Stimulated activated CD8-positive, alpha-beta memory T cell treated with anti-CD3 and anti-CD28 coated beads, Interleukin-2, amount 100 ng/mL, for 48 hours (primary cell): ENCODE measurements around the gene ELOVL5.

Source experiments
- DNase-seq, 2 donors: peaks; one replicate each; pipeline ENCODE4 v3.0.0-alpha.2; 2020; ENCODE audit warnings: low read depth in 2 of 2

The ELOVL5 gene

GRCh38 chr6:53273370-53273769, 75.4 kb downstream of the ELOVL5 start:
- DNase-seq: no peak

- DNase-seq: no peak
Measured at GRCh38 chr6:53269827-53270226, 78.9 kb downstream of the ELOVL5 start.

DNA sequence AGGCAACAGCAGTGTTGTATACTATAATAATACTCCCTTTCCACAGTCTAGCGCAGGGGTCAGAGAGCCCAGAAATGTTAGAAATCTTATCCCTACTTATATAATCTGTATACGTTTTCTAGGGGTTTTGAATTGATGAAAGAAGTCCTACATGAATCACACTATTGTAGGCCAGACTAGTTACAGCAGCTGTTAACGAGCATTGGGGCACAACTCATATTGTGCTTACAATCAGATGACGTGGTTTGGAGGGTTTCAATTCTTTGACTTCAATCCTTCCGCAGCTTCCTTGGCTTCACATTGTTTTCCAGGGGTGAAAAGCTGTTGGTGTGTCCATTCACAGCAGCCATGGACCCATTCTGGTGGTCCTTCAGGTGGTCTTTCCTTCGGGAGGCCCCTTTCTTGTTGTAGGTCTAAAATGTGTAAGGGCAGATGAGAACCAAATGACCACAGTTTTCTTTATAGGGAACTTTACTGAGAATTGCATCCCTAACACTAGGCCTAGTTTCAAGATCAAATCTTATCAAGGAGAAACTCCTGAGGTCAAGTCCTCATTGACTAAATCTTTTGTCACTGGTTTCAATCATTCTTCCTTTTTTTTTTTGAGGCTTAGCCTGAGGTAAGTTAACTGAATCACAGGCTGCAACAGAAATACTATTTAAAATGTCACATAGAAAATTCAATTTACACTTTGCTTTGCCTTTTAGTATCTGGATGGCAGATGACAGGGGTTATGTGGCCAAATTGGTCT, 79.7 kb downstream of the ELOVL5 start:
- DNase-seq: no peak

GRCh38 chr6:53266553-53267090, 82.1 kb downstream of the ELOVL5 start:
- no peak for DNase-seq

DNA sequence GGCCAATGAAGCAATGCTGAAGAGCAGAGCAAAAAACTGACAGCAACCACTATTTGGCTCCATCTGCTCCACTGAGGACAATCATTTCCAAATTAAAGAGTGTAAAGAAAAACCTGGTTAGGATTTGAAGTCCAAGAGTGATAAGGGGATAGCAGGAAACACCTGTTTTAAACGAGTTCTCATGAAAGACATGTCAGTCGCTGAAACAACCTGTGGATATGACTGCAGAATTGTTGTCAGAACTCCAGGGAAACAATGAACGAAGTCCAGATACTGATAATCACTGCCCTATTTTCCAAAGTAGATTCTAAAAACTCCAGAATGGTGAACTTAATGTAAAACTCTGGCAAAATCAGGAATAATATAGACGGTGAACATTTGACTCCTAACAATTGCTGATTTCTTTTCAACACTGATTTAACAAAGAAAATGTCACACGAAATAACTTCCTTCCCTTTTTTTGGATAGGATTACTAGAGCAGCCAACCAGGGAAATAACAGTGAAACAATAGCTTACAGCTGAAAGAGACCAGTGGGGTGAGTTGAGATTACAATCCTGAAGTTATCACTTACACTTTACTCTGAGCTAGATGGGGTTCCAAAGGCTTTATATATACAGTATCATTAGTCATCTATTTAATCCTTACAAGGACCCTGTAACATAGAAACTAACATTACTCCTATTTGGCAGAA, 83.7 kb downstream of the ELOVL5 start:
- DNase-seq: no peak

GRCh38 chr6:53264337-53264736, 84.4 kb downstream of the ELOVL5 start:
- no peak for DNase-seq

DNA sequence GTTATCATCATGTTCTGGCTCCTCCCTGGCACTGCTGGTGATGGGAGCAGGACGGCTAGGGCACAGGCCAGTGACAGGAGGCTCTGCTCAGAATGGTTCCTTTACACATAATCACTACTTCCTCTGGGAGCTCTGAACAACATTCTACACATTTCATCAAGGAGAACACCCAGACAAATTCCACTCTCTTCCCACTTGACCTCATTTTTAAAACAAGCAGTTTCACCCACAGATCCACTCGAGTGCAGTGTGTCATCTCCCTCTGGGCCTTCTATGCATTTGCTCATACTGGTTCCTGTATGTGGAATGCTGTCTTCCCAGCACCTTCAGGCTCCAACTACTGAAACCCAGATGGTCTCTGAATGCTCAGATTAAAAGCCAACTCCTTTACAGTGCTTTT, 84.8 kb downstream of the ELOVL5 start:
- DNase-seq: no peak

GRCh38 chr6:53259860-53260580, 88.7 kb downstream of the ELOVL5 start:
- DNase-seq: no peak

- DNase-seq: no peak
Measured at GRCh38 chr6:53258774-53259155, 90.0 kb downstream of the ELOVL5 start.

DNA sequence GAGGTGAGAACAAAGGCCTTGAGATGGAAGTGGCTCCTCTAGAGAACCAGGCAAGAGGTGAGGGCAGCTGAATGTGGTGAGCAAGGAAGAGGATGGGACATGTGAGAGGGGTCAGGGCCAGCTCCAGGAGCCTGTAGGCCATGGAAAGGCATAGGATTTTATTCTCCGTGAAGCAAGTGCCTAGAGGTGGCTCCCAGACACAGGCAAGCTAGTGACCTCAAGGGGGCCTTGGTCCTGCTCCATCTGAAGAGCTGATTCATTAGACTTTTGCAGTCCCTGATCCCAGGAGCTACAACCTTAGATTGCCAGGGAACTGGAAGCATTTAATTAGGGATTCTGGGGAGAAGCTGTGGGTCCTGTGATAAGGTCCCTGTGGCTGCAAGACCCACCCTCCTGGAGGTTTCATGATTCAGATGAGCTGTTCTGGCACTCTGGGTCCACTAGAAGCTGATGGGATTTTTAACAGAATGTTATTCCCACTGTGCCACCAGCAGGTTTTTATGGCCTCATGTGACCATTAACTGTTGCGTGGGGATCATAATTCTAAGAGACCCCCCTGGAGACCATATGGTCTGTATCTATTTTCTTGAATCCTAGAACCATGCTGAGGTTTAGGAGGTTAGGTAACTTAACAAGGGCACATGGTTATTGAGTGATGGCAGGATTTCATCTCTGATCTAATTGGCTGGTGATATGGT, 90.5 kb downstream of the ELOVL5 start:
- DNase-seq: no peak

GRCh38 chr6:53257533-53257932, 91.2 kb downstream of the ELOVL5 start:
- no peak for DNase-seq

GRCh38 chr6:53257001-53257400, 91.7 kb downstream of the ELOVL5 start:
- DNase-seq: no peak

DNA sequence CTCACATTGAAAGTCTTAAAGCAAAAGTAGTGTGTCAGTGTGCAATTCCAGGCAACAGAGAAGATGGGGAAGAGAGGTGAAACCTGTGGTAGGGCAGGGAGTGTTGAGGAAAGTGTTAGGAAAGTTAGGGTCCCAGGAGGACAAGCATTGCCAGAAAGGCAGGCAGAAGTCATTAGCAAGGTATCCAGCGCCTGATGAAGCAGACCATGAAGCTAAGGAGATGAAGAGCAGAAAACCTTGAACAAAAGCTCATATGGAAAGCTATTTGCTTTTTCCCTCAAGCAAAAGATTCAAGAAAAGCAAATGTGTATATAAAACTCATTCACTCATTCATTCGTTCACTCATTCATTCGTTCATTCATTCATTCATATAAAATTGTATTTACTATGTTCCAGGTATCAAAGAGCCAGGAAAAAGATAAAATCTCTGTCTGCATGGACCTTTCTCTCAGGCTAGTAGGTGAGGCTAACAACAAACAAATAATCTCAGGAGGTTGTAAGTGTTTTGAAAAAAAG, 96.5 kb downstream of the ELOVL5 start:
- DNase-seq: no peak

DNA sequence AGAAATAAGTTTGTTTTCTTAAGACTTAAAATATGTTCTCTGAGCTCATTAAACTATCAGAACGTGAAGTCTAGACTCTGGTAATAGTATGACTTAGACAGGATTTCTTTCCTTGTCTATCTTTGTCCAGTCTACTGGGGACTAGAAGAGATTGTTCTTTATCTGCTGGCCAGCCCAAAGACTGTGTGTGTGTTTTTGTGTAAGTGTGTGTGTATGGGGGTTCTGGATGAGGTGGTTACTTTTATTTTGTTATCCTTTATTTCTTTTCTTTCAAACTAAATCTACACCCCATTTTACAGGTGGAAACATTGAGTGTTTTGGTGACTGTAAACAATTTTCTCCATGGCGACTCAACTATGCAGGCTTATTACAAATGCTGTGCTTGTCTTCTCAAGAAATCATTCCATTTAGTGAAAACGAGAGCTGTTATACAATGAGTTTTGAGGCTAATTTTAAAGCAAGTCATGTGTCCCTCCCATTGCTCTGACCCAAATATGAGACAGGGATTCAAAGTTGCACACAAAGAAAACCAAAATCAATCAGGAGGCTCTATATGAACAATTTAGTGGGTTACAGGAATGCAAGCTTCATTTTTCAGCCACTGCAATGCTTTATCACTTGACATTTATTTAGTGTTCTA, 97.6 kb downstream of the ELOVL5 start:
- no peak for DNase-seq

DNA sequence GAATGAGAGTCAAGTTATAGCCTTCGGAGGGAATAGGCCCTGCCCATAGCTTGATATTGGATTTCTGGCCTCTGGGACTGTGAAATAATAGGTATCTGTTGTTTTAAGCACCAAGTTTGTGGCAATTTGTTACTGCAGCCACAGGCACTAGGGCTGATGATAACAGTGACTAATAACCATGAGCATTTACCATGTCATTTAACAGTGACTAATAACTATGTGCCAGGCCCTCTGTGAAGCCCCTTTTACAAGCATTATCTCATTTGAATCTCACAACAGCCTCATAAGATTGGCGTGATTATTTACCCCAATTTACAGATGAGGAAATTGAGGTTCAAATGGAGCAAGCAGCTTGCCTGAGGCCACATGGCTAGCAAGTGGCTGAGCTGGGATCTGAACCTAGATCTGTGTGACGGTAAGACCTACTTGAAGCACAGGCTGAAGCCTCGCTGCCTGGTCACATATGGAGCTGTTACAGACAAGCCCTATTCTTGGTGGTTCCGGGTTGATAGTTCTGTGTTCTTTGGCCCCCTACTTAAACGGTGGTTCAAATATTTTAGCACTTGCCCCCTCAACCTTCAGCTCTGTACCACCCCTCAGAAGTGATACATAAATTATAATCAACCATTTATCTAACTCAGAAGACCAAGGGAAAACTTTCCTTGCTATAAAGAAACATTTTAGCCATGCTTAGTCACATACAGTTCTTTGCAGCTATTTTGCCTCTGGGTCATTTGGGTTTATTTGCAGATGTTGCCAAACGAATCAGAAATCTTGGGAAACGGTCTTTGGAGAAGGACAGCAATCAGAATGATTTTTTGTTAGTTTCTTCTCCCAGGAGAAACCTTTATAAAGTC, 98.3 kb downstream of the ELOVL5 start:
- DNase-seq: no peak

- no peak for DNase-seq
Measured at GRCh38 chr6:53246924-53247323, 101.8 kb downstream of the ELOVL5 start.

- DNase-seq: no peak
Measured at GRCh38 chr6:53244958-53245357, 103.8 kb downstream of the ELOVL5 start.

GRCh38 chr6:53244399-53244931, 104.3 kb downstream of the ELOVL5 start:
- no peak for DNase-seq

DNA sequence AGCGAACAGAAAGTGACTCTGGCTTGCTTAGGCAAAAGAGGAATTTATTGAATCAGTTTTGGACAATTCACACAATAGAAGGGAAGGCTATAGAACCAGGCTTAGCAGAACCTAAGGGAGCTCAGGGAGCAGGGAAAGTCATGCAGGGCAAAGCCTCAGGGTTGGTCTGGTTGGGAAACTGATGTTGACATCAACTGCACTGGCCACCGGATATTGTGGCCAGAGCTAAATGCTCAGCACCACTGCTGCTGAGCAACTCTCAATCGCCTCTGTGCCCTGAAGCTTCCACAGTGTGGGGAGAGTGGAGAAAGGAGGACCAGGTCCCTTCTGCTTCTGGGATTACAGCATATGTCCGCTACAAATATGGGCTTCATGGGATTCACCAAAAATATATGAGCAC, 106.8 kb downstream of the ELOVL5 start:
- no peak for DNase-seq

GRCh38 chr6:53240761-53241160, 108.0 kb downstream of the ELOVL5 start:
- DNase-seq: no peak
